ENCODE measurements around the gene ABCA7.

ABCA7 gene

DNA sequence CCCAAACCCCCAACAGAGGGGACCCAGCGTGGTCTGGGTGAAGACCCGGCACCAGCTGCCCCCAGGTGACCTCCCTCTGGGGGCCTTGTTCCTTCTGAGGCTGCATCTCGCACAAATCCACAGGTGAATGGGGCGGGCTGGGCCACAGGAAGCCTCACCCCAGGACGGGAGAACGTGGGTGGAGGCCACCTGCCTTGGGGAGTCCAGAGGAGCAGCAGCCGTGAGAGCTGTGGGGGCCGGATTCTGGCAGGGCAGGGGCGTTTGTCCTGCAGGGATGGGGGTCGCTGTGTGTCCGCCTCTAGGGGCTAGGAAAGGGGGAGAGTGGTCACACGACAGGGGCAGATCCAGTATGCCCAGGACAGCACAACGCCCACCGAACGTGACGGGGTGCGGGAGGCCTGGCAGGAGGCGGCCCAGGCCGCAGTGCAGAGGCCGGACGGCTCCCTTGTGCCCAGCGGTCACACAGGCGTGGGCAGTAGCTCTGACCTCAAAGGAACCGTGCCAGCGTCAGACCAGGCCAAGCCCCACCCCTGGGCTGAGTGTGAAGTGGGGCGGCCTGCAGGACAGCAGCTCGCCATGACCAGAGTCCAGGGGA, 48.6 kb downstream of the ABCA7 start:
- Mint-ChIP-seq H3K9me3 (no peaks in the 10 kb centered on the region), H3K27me3 (no peaks in the 10 kb centered on the region), H3K4me3 (peak overlapping the region; percentile 25), H3K36me3 (peaks cover 55% of the 10 kb centered on the region), H3K27ac (peak overlapping the region; percentile 77), H3K4me1 (peaks cover 65% of the 10 kb centered on the region)
- ATAC-seq = peak; percentile 7

- peaks cover 65% of the 10 kb centered on the region for H3K4me1 Mint-ChIP-seq
- H3K27ac Mint-ChIP-seq = peak overlapping the region; percentile 77
- peaks cover 48% of the 10 kb centered on the region for H3K36me3 Mint-ChIP-seq
- no peaks in the 10 kb centered on the region for H3K9me3 Mint-ChIP-seq
- H3K27me3 Mint-ChIP-seq = no peaks in the 10 kb centered on the region
- no peak overlapping the region for H3K4me3 Mint-ChIP-seq
- no peak for ATAC-seq
Measured at GRCh38 chr19:1089126-1089771, 49.3 kb downstream of the ABCA7 start.

DNA sequence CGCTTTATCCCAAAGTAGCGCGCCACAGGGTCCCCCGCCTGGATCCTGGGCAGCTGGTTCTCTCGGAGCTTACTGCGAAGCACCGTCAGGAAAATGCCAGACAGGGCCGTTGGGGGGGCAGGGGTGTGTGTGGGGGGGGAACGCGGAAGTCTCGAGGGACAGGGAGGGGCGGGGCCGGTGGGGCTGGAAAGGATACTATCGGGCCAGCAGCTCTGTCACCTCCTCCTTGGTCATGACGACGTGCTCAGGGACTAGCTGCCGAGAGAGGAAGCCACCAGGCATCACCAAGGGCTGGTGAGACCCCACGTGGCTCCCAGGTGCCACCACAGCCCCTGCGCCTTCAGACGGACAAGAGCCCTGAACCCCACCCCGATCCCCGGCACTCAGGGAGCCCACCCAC, 50.0 kb downstream of the ABCA7 start:
- H3K27me3 Mint-ChIP-seq = no peaks in the 10 kb centered on the region
- H3K27ac Mint-ChIP-seq = peak overlapping the region; percentile 77
- H3K4me3 Mint-ChIP-seq = no peak overlapping the region
- peaks cover 42% of the 10 kb centered on the region for H3K36me3 Mint-ChIP-seq
- no peaks in the 10 kb centered on the region for H3K9me3 Mint-ChIP-seq
- peaks cover 65% of the 10 kb centered on the region for H3K4me1 Mint-ChIP-seq
- ATAC-seq = no peak

GRCh38 chr19:1090731-1091543, 51.0 kb downstream of the ABCA7 start:
- H3K9me3 Mint-ChIP-seq = no peaks in the 10 kb centered on the region
- H3K4me3 Mint-ChIP-seq = no peak overlapping the region
- ATAC-seq = no peak
- no peaks in the 10 kb centered on the region for H3K27me3 Mint-ChIP-seq
- H3K27ac Mint-ChIP-seq = no peak overlapping the region
- peaks cover 65% of the 10 kb centered on the region for H3K4me1 Mint-ChIP-seq
- peaks cover 33% of the 10 kb centered on the region for H3K36me3 Mint-ChIP-seq

GRCh38 chr19:1091544-1092175, 51.8 kb downstream of the ABCA7 start:
- Mint-ChIP-seq H3K27me3 (no peaks in the 10 kb centered on the region), H3K36me3 (peaks cover 33% of the 10 kb centered on the region), H3K4me1 (peaks cover 67% of the 10 kb centered on the region), H3K4me3 (no peak overlapping the region), H3K9me3 (no peaks in the 10 kb centered on the region), H3K27ac (no peak overlapping the region)
- ATAC-seq = no peak

DNA sequence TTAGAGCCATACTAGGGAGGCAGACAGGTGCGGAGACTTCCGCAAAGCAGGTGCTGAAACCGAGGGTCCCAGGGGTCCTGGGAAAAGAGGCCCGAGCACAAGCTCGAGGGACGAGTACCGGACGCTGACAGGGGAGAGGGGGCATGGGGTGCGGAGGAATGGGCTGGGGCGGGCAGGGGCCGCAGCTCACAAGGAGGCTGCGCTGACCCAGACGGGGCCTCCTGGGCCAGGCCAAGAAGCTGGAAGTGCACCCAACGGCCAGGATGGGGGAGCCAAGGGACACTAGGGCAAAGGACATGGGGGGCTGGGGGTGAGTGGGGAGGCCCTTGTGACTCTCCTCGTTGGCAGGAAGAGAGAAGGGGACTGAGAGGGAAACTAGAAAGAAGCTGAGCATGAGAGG, 53.4 kb downstream of the ABCA7 start:
- Mint-ChIP-seq H3K27me3 (no peaks in the 10 kb centered on the region), H3K4me1 (peaks cover 64% of the 10 kb centered on the region), H3K4me3 (peak overlapping the region; percentile 91), H3K9me3 (no peaks in the 10 kb centered on the region), H3K36me3 (peaks cover 25% of the 10 kb centered on the region), H3K27ac (no peak overlapping the region)
- ATAC-seq = no peak

DNA sequence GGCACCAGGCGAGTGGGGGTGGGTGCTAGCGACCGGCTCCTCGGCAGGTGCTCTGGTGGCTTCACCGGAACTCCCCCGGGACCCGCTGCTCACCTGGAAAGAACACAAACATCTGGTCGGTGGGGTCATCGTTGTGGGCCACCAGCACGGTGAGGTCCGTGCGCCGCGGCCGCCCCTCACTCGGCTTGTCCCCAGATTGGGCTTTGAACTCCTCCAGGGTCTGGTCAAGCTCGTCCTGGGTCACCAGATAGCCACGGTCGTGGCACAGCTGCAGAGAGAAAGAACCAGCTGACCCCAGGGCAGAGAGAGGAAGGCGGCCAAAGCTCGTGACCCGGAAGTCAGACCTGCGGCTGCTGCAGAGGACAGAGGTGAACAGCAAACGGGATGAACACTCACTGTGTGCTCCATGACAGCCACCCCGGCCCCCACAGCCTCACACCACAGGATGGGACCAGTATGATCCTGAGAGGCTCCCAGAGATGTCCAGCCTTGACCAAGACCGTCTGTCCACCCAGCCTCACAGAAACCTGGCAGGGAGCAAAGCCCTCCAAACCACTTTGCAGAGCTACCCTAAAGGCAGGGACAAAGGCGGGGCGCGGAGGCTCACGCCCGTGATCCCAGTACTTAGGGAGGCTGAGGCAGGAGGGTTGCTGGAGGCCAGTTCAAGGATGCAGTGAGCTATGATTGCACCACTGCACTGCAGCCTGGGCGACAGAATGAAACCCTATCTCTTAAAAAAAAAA, 54.1 kb downstream of the ABCA7 start:
- H3K36me3 Mint-ChIP-seq = peaks cover 23% of the 10 kb centered on the region

GRCh38 chr19:1094655-1094977, 54.7 kb downstream of the ABCA7 start:
- Mint-ChIP-seq H3K36me3 (peaks cover 18% of the 10 kb centered on the region), H3K27me3 (no peaks in the 10 kb centered on the region), H3K4me3 (peak overlapping the region; percentile 91), H3K9me3 (no peaks in the 10 kb centered on the region), H3K27ac (peak overlapping the region; percentile 87), H3K4me1 (peaks cover 65% of the 10 kb centered on the region)
- no peak for ATAC-seq

More for the DNA sequence above, 54.1 kb downstream of the ABCA7 start:
- H3K4me1 Mint-ChIP-seq = peaks cover 64% of the 10 kb centered on the region
- no peak for ATAC-seq
- H3K9me3 Mint-ChIP-seq = no peaks in the 10 kb centered on the region
- peak overlapping the region; percentile 91 for H3K4me3 Mint-ChIP-seq
- peak overlapping the region; percentile 87 for H3K27ac Mint-ChIP-seq
- H3K27me3 Mint-ChIP-seq = no peaks in the 10 kb centered on the region

GRCh38 chr19:1094978-1095701, 55.2 kb downstream of the ABCA7 start, which contains the start of gene POLR2E:
Gene POLR2E (minus strand): TSS chr19:1095375. CDS start chr19:1095315, 60 bp downstream.
- Mint-ChIP-seq H3K27ac (peak within 1 kb of the TSS; percentile 87), H3K36me3 (peaks cover 18% of the 10 kb centered on the region), H3K9me3 (peaks cover 2% of the 10 kb centered on the region), H3K4me3 (peak within 1 kb of the TSS; percentile 91), H3K27me3 (no peaks in the 10 kb centered on the region), H3K4me1 (peaks cover 70% of the 10 kb centered on the region)
- peak; percentile 97 for ATAC-seq

DNA sequence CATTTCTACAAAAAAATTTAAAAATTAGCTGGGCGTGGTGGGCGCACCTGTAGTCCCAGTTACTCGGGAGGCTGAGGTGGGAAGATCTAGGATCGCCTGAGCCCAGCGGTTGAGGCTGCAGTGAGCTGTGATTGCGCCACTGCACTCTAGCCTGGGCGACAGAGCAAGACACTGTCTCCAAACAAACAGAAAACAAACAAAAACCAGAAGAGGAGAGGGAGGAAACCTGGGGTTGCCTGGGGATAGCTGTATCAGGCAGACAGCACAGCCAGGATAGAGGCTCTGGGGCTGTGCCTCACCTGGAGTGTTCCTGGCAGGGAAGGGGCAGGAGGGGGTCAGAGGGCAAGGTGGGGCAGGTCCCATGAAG, 57.9 kb downstream of the ABCA7 start:
- H3K36me3 Mint-ChIP-seq = peaks cover 12% of the 10 kb centered on the region
- ATAC-seq = no peak
- H3K4me1 Mint-ChIP-seq = peaks cover 80% of the 10 kb centered on the region
- peak overlapping the region; percentile 63 for H3K27ac Mint-ChIP-seq
- no peaks in the 10 kb centered on the region for H3K27me3 Mint-ChIP-seq
- H3K9me3 Mint-ChIP-seq = peaks cover 2% of the 10 kb centered on the region
- no peak overlapping the region for H3K4me3 Mint-ChIP-seq

GRCh38 chr19:1098177-1099051, 58.5 kb downstream of the ABCA7 start:
- Mint-ChIP-seq H3K9me3 (peaks cover 2% of the 10 kb centered on the region), H3K4me3 (peak overlapping the region; percentile 16), H3K36me3 (peaks cover 6% of the 10 kb centered on the region), H3K27me3 (no peaks in the 10 kb centered on the region), H3K27ac (peak overlapping the region; percentile 63), H3K4me1 (peaks cover 82% of the 10 kb centered on the region)
- no peak for ATAC-seq

DNA sequence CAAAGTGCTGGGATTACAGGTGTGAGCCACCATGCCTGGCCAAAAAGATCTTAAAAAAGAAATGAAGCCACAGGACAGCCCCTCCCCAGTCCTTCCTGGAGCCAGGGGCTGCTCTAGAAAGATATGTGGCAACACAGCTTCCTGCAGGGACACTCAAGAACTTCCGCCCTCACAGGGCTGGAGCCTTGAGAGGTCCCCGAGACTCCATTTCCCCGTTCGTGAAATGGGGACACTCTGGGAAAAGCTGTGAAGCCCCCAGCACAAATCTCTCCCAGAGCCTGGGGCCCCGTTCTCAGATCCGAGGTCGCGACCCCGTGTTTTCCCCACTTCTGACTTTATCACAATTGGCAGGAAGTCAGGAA, 61.4 kb downstream of the ABCA7 start:
- Mint-ChIP-seq H3K27ac (peak overlapping the region; percentile 90), H3K4me1 (peaks cover 57% of the 10 kb centered on the region), H3K27me3 (no peaks in the 10 kb centered on the region), H3K4me3 (no peak overlapping the region), H3K36me3 (peaks cover 9% of the 10 kb centered on the region), H3K9me3 (peaks cover 2% of the 10 kb centered on the region)
- ATAC-seq = no peak

- Mint-ChIP-seq H3K4me3 (peak overlapping the region; percentile 73), H3K27me3 (no peaks in the 10 kb centered on the region), H3K36me3 (peaks cover 16% of the 10 kb centered on the region), H3K27ac (peak overlapping the region; percentile 90), H3K9me3 (peaks cover 2% of the 10 kb centered on the region), H3K4me1 (peaks cover 64% of the 10 kb centered on the region)
- peak; percentile 6 for ATAC-seq
Measured at GRCh38 chr19:1102407-1103131, 62.7 kb downstream of the ABCA7 start.

Data from stimulated activated memory B cell treated with anti-CD40 and anti-IgM and Interleukin-4, amounts not matched to agents 10 μg/mL and 1 μg/mL and 100 μg/mL, for 72 hours (primary cell).